NCI-H2227 (cell line): Measurements from ENCODE around the gene GAD1.

ENCODE experiments used
- DNase-seq: peaks from one replicate; lab custom pipeline; 2025; ENCODE audit not compliant: unreplicated experiment; lab: John Stamatoyannopoulos, UW

The GAD1 gene

DNA sequence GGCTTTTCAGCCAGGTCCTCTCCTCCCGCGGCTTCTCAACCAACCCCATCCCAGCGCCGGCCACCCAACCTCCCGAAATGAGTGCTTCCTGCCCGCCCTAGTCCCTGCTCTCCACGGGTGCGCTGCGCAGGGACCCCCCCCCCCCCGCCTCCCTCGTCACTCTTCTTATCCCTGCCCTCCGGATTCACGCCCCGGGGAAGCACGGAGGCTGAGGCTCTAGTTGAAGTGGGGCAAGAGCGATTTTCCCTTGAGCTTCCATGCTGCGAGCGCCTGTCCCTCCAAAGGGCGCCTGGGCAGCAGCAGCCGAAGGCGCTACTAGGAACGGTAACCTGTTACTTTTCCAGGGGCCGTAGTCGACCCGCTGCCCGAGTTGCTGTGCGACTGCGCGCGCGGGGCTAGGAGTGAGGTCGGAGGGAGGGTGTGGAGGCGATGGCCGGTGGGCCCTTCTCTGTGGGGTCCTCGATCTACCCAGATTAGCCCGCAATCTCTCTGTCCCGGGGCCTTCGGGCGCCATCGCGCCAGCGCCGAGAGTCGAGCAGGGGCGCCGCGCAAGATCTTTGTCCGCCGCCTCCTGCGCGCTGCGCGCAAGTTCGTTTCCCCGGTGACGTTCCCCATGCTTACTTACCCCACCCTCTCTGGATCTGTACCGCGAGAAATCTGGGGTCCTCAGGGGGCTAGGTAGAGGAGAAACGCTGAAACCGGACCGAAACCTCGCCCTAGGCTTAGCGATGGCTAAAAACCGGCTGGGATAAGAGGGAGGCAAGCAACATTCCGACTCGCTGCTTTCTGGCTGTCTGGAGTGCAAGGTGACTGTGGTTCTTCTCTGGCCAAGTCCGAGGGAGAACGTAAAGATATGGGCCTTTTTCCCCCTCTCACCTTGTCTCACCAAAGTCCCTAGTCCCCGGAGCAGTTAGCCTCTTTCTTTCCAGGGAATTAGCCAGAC lies 677 bp downstream of the GAD1 start:
- DNase-seq, result peak; percentile 75

DNA sequence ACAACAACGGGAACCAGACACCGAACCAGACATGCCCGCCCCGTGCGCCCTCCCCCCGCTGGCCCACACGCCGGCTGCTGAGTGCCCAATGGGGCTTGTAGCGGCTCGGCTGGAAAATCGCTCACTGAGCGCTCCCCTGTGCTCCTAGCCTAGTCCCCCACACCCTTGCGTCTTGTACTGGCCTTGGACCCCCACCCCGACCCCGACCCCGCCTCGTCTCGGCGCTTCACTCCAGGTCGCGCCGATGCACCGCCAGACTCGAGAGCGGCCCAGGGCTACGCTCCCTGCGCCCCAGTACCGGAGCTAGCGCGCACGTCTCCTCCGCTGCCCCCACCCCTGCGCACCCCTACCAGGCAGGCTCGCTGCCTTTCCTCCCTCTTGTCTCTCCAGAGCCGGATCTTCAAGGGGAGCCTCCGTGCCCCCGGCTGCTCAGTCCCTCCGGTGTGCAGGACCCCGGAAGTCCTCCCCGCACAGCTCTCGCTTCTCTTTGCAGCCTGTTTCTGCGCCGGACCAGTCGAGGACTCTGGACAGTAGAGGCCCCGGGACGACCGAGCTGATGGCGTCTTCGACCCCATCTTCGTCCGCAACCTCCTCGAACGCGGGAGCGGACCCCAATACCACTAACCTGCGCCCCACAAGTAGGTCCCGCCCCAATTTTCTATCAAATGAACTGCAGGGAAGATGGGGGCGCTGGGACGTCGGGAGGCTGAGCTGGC lies 1.5 kb downstream of the GAD1 start:
- peak; percentile 59 for DNase-seq

DNA sequence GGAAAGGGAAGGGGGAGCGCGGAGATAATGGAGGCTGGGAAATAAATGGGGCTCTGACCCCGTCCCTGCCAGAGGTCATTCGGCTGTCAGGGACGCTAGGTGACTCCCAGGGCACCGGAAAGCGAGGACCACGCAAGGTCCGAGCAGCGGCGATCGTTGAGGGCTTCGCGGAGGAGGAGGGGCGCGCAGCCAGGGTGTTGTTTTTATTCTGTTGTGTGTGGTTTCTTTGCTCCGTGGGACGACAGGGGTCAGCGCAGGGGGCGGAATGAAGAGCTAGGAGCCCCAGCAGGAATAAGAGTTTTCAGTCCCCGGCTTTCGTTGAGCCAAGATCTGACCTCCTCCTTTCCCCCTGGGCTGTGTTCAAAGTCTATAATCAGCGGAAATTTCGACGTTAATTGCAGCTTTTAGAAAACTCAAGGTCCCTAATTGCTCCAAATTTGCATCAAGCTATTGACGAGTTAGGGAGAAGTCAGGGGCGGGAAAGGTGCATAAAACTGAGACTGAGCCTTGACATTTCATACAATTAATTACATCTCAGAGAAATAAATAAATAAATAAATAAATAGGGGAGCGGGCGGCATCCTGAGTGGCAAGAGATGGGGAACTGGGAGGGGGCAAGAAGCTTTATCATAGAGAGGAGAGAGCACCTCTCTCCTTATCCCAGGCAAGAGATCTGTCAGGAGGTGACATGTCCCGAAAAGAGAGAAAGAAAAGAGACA lies 2.2 kb downstream of the GAD1 start:
- DNase-seq, result no peak

DNA sequence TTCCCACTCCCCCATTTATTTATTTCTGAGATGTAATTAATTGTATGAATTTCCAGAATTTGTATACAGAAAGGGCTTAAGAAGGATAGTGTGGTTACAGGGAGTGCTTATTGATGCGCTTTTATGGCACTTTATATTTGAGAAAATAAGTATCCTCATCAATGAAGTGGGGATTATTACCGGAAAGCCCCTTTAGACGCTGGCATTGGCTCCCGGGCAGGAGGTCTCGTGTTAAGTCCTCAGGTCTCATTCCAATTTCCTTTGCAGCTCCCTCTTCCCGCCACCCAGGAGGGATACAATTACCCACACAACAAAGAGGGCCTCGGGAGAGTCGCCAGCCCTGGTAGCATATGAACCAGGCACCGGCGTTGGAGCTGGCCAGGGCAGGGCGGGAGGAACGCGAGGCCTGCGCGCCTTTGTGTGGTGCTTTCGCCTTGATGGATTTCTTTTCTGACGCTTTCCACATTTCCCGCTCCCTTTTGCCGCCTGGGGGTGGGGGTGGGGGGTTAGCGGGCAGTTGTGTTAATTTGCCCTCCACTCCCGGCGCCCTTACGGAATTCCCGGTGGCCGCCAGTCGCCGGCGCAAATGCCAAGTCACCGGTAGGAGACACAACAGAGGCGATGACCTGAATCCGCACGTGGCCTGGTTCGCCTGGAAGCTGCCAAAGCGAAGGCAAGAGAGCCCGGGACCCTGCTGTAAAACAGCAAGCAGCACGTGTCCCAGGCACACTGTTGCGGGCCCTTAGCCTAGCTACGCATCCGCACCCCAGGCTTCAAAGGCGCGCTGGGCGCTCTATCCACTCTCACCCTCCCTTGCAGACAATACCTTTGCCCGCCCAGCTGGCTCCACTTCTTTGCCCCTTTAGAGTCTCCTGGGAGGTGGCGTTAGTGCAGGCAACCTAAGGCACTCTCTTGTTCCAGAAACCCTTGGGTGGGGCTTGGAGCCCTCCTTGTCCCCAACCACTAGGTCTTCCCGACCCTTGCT lies 3.3 kb downstream of the GAD1 start:
- no peak for DNase-seq

DNA sequence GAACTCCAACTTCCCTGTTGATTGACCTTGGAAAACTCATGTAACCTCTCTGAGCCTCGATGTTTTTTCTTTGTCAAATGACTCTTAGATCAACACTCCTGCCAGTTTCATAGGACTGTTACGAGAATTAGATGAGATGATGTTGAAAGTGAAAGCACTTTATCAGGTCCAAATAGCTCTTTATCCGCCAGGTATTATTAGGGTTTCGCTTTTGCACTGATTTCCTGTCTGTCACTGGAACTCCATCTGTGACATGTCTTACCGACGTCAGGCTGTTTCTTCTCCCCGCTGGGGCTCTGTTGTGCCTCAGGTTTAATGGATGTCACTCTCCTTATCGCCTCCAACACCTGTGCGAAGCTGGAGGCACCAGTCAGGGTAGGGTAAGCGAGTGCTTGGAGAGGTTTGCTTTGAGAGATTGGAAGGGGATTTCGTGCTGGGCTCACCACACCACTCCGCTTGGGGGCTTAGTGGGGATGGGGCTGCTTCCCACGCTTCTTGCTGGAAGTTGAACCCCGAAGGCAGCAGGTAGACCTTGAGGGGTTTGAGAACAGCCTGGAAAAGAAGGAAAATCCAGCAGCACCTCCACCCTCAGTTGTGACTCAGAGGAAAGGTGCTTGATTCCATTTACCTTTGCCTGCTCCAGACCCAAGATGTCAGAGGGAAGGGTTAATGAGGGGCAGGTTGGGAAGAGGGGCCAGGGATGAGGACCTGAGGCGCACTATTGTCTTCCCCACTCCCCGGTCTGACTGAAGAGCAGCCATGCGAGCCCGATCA lies 4.3 kb downstream of the GAD1 start:
- no peak for DNase-seq

DNA sequence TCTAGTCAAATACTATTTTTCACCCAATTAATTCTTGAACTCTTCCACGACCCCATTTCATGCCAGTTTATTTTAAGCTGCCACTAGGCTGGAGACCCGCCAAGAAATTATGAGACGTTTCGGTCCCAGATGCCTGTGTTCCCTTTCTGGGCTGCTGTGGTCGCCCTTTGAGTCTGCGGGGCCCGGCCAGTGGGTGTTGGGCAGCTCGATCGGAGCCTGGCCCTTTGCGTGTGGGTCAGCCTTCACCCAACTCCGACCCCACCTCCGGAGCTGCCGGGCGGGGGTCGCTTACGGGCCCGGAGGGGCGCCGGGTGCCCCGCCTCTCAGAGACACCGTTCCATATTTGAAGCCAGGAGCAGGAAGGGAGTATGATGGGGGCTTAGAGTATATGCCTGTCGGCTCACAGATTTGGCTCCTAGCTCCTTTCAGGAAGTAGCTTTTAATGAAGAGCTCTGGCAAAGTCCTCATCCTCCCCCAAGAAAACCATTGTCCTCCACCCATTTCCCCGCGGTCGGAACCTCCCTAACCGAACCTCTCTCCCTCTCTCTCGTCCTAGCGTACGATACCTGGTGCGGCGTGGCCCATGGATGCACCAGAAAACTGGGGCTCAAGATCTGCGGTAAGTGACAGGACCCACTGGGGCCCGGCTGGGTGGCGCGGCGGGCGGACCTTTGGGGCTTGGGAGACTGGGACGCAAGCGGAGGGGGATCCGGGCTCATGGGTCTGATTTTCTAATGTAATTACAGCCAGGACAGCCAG lies 5.0 kb downstream of the GAD1 start:
- DNase-seq, result no peak

DNA sequence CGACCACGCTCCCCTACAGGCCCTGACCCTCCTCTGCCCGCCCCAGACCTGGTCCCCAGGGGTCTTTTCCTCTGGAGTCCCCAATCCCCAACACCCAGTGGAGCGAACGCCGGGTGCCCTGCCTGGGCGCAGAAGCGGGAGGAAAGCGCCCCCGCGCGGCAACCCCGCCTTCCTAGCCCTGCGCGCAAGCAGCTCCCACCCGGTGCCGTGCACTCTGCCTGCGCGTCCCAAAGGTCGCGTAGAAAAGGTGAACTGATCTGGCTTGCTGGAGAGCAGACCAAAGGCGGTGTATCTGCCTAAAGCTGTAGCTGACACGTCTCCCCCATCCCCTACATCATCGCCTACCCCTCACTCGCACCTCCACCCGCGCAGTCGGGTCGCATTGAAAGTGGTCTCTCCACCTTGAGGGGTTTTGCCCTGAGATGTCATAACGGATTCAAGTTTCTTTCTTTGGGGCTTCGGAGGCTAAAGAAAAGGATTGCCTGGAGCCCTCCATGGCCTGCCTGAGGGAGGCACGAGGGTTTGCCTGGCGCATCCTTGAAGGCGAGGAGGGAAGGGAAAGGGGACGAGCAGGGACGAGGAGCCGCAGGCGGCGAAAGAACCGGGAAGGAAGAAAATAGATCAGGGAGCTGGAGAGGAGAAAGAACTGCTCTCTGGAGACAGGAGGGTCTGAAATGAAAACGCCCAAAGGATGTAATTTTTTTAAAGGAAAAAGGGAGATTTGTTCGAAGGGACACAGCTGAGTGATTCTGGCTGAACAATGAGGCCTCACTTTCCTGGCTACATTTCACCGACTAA lies 5.8 kb downstream of the GAD1 start:
- DNase-seq, result no peak

DNA sequence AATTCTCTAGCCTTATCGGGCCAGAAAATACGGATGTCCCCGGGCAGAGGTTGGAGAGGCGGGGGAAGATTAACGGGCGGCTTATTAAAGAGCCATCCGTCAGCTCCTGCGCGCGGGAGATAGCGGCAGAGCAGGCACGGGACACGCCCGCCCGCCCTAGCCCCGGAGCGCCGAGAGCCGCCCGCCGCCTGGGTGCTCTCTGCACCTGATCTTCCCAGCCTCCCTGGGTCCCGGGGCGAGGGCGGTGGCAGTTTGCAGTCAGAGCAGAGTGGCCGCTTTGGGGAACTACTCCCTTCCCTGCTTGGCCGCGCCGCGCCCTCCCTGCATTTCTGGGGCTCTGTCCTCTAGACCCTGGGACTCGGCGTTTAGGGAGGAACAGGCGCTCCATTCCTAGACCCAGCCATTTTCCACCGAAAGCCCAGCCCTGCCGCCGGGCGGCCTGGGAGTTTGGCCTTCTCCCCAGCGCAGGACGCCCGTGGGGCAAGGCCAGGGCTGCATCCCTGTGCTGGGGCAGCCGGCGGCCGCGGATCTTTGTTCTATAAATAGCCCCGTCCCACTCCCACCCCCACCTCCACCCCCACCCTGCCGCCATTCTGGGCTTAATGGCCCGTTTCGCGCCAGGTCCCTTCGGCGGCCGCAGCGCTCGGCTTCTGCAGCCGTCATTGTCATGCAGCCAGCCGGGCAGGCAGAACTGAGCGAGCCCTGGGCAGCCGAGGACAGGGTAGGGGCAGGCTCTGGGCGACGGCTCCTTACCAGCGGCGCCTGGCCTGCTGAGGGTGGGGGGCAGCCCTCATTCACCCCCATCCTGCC lies 6.6 kb downstream of the GAD1 start:
- no peak for DNase-seq

DNA sequence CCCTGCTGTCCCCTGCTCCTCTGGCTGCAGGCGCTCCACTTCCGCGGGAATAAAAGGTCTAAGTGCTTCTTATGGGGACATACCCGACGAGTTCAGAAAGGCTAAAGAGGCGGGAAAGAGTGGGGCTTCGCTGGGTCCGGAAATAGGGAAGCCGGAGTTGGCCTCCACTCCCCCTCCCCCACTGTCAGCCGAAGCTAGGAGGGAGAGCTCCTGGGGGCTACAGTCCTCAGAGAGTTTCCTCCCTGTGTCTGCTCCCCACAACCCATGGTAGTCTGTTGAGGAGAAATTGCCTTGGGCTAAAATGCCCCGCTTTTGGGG lies 7.2 kb downstream of the GAD1 start:
- no peak for DNase-seq

DNA sequence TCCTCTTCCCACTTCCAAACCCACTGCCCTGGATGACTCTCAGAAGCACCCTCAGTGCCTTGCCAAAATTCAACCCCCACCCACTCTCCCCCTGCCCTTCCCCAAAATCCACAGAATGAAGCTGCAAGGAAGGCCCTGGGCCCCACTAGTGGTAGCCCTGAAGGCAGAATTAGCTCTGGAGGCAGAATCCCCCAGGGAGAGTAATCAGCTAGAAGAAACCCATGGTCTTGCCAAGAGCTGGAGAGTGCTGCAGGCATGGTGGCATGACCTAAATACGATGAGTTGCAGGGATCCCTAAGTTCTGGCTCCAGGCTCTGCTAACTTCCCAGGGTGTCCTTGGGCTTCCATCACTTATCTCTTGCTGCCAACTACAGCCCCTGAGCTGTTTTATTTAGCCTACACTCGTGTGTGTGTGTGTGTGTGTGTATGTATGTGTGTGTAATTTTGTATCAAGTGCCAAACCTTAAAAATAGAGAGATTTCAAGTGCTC lies 7.9 kb downstream of the GAD1 start:
- DNase-seq, result no peak

DNA sequence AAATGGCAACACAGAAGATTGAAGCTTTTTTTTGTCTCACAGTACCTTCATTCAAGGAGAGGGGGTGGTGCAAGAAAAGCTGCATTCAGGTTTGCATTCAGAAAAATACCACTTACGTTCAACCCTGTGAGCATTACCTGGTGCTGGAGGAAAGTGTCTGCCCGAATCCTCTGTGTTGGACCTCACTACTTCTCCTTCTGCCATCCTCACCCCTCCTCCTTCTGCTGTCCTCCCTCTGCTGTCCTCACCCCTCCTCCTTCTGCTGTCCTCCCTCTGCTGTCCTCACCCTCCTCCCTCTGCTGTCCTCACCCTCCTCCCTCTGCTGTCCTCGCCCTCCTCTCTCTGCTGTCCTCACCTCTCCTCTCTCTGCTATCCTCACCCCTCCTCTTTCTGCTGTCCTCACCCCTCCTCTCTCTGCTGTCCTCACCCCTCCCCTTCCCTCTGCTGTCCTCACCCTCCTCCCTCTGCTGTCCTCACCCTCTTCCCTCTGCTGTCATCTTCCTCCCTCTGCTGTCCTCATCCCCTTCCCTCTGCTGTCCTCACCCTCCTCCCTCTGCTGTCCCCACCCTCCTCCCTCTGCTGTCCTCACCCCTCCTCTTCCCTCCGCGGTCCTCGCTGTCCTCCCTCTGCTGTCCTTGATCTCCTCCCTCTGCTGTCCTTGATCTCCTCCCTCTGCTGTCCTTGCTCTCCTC lies 11.3 kb downstream of the GAD1 start:
- DNase-seq, result no peak

DNA sequence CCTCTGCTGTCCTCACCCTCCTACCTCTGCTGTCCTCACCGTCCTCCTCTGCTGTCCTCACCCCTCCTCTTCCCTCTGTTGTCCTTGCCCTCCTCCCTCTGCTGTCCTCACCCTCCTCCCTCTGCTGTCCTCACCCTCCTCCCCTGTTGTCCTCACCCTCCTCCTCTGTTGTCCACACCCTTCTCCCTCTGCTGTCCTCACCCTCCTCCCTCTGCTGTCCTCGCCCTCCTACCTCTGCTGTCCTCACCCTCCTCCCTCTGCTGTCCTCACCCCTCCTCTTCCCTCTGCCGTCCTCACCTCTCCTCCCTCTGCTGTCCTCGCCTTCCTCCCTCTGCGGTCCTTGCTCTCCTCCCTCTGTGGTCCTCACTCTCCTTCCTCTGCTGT lies 11.8 kb downstream of the GAD1 start:
- no peak for DNase-seq

DNA sequence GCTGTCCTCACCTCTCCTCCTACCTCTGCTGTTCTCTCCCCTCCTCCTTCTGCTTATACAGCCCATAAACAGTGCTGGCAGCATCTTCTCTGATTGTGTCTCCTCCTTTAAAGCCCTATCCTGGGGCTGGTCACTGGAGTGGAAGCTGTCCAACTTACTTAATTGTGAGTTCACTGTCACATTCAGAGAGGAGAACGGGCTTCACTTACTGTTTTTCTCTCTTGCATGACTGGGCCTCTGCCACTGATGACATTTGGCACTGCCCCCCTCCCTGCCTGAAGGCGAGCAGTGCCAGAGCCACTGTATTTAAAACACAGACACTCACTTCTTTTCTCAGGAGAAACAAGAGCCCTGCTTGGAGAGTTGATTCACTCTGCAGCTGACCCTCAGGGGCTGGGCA lies 12.3 kb downstream of the GAD1 start:
- DNase-seq, result no peak

DNA sequence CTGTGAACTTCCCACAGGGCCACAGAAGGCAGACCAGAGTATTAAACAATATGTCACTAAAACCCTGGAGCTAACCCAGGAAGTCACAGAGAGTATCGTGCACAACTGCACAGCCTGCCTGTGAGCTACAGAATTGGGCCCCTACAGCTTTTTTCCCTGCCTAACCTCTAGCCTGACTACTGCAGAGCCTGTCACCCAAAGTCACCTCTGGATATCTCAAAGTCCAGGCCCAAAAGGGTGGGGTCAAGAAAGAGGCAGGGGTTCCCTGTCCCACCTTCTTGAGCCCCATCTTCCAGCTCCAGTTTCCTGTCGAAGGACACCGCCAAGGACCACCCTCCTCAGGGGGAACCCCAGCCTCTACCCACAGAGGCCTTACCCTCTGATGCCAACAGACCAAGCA lies 13.5 kb downstream of the GAD1 start:
- DNase-seq, result no peak

DNA sequence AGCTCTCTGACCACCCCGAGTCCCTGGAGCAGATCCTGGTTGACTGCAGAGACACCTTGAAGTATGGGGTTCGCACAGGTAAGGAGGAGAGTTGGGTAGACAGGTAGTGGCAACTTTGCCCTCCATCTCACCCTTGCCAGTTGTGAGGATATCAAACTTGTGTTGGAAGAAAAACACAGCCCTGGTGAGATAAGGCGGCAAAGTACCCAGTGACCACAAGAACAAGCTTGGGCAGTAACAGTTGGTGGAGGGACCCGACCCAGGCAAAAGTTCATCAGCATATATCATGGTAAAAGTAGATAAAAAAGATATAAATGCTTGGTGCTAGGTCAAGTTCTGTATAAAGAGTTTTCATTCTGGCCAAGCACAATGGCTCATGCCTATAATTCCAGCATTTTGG lies 14.4 kb downstream of the GAD1 start:
- DNase-seq, result no peak

DNA sequence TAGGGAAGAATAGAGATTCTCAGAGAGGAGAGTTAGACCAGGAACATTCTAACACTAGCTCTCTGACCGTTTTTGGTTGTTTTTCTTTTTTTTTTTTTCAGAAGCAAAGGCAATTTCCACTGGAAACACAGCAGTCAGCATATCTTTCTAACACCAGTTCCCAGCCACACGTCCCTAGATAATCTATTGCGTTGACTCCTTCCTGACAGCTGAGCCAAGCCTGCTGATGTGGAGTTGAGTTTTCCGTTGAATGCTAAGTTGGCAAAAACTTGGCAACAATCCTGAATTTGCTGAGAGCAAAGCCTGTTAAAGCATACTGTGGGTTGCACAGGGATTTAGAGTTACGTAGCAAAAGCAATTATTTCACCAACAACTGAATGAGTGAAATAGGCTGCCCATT lies 19.3 kb downstream of the GAD1 start:
- no peak for DNase-seq

DNA sequence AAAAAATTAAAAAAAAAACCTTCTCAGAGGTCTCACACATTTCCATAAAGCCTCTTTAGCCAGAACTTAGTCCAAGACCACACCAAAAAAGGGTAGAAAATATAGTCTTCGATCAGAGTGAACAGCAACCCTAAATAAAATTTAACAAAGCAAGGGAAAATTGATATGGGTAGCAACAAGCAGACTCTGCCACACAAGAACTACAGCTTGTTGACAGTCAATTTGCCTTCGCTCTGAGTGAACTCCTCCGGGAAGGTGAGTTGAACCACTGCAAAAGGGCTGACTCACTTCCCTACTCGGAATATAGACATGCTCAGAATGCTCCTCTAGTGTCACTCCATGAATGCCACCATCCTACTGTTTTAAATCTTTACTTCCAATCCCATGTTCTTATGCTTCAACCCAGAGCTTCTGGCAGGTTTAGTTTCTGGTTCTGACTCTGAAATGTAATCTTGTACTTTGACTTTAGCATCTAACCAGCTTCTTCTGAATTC lies 24.1 kb downstream of the GAD1 start:
- no peak for DNase-seq
